Osteoblast (primary cell): Measurements from ENCODE around the gene DPM3. TPM values are rescaled to one million over a fixed set of nuclear protein-coding genes. Genes with fewer than 3 reads are reported as not detected.

ENCODE experiments used
- DNase-seq: peaks from one replicate; pipeline ENCODE4 v3.0.0; 2011; ENCODE audit warnings: low spot score, mixed read lengths; ENCODE audit not compliant: insufficient read length; ENCODE audit errors: missing footprints
- H2AFZ ChIP-seq: 2 replicates; pipeline ENCODE4 v1.6.0; 2011; ENCODE audit warnings: mild to moderate bottlenecking, low read length
- H3K27ac ChIP-seq: 2 replicates; pipeline ENCODE4 v1.5.1; 2011; ENCODE audit warnings: mild to moderate bottlenecking, low read depth, low read length, moderate library complexity
- H3K27me3 ChIP-seq: 2 replicates; pipeline ENCODE4 v1.6.0; 2012; ENCODE audit warnings: mild to moderate bottlenecking, control low read depth, inconsistent platforms, low read length, moderate library complexity; ENCODE audit not compliant: insufficient read depth
- H3K36me3 ChIP-seq: 2 replicates; pipeline ENCODE4 v1.5.1; 2011; ENCODE audit warnings: mild to moderate bottlenecking, low read length, control low read depth, moderate library complexity; ENCODE audit not compliant: insufficient read depth
- H3K4me1 ChIP-seq: 2 replicates; pipeline ENCODE4 v1.5.1; 2011; ENCODE audit warnings: mild to moderate bottlenecking, low read length, control low read depth, moderate library complexity; ENCODE audit not compliant: insufficient read depth
- H3K4me2 ChIP-seq: 2 replicates; pipeline ENCODE4 v1.6.0; 2011; ENCODE audit warnings: mild to moderate bottlenecking, low read length; ENCODE audit not compliant: insufficient read depth
- H3K4me3 ChIP-seq: fragments of 200-600 bp; sonication (generic); 3 replicates; pipeline ENCODE4 v1.5.1; 2012; ENCODE audit warnings: mild to moderate bottlenecking, low read length, inconsistent platforms; ENCODE audit not compliant: insufficient read depth
- H3K79me2 ChIP-seq: 2 replicates; pipeline ENCODE4 v1.6.0; 2012; ENCODE audit warnings: mild to moderate bottlenecking, low read length, control low read depth, inconsistent platforms; ENCODE audit not compliant: insufficient read depth
- H3K9me3 ChIP-seq: 2 replicates; pipeline ENCODE4 v1.5.1; 2011; ENCODE audit warnings: low read depth, low read length, control low read depth
- H4K20me1 ChIP-seq: 2 replicates; pipeline ENCODE4 v1.6.0; 2012; ENCODE audit warnings: mild to moderate bottlenecking, low read length, control low read depth; ENCODE audit not compliant: insufficient read depth
- CTCF ChIP-seq: IDR thresholded peaks from 2 replicates; pipeline ENCODE4 v1.5.1; 2011; ENCODE audit warnings: mild to moderate bottlenecking, low read depth, low read length, moderate library complexity; ENCODE audit errors: extremely low read depth
- total RNA-seq: library from RNA; depleted of rRNA; stranded (reverse); fragments of >200 nt; gene quantifications from 2 replicates; pipeline ENCODE4 v1.2.3, GENCODE V29; 2012

Gene DPM3
- total RNA-seq, 1 donor, result 34.4 TPM

- DNase-seq, result peak; percentile 85
- Histone ChIP-seq H2AFZ (no peak overlapping the region), H3K4me3 (peak overlapping the region; percentile 33), H3K36me3 (no peaks in the 10 kb centered on the region), H4K20me1 (no peaks in the 10 kb centered on the region), H3K27me3 (peaks cover 62% of the 10 kb centered on the region), H3K27ac (no peak overlapping the region), H3K4me1 (peaks cover 13% of the 10 kb centered on the region), H3K4me2 (no peak overlapping the region), H3K9me3 (no peaks in the 10 kb centered on the region), H3K79me2 (no peaks in the 10 kb centered on the region)
- TF ChIP-seq CTCF, result no peak
These were observed 14.3 kb downstream of the DPM3 start for GRCh38 chr1:155125946-155126555.

- H3K27me3 ChIP-seq, result peaks cover 62% of the 10 kb centered on the region
These were observed 14.8 kb downstream of the DPM3 start for GRCh38 chr1:155125511-155125945.

GRCh38 chr1:155124503-155125463, 15.5 kb downstream of the DPM3 start:
- H3K4me1 ChIP-seq, result peaks cover 12% of the 10 kb centered on the region
- H3K79me2 ChIP-seq, result no peaks in the 10 kb centered on the region
- H3K27ac ChIP-seq, result no peak overlapping the region
- no peak overlapping the region for H3K4me3 ChIP-seq
- peaks cover 65% of the 10 kb centered on the region for H3K27me3 ChIP-seq
- no peaks in the 10 kb centered on the region for H3K9me3 ChIP-seq
- H2AFZ ChIP-seq, result no peak overlapping the region
- H4K20me1 ChIP-seq, result no peaks in the 10 kb centered on the region
- no peak for TF ChIP-seq CTCF
- no peaks in the 10 kb centered on the region for H3K36me3 ChIP-seq
- no peak overlapping the region for H3K4me2 ChIP-seq
- DNase-seq, result no peak

More at GRCh38 chr1:155125511-155125945, 14.8 kb downstream of the DPM3 start:
- Histone ChIP-seq H3K4me2 (no peak overlapping the region), H3K27ac (no peak overlapping the region), H2AFZ (no peak overlapping the region), H3K79me2 (no peaks in the 10 kb centered on the region), H3K4me3 (no peak overlapping the region), H3K36me3 (no peaks in the 10 kb centered on the region), H4K20me1 (no peaks in the 10 kb centered on the region), H3K4me1 (peaks cover 13% of the 10 kb centered on the region), H3K9me3 (no peaks in the 10 kb centered on the region)
- TF ChIP-seq CTCF, result no peak
- peak; percentile 56 for DNase-seq

- H3K4me3 ChIP-seq, result no peak overlapping the region
- H3K36me3 ChIP-seq, result no peaks in the 10 kb centered on the region
- no peaks in the 10 kb centered on the region for H3K9me3 ChIP-seq
- H3K4me1 ChIP-seq, result peaks cover 7% of the 10 kb centered on the region
- H3K79me2 ChIP-seq, result no peaks in the 10 kb centered on the region
- DNase-seq, result no peak
- no peak overlapping the region for H3K4me2 ChIP-seq
- H4K20me1 ChIP-seq, result no peaks in the 10 kb centered on the region
- no peak for TF ChIP-seq CTCF
- no peak overlapping the region for H2AFZ ChIP-seq
- peaks cover 59% of the 10 kb centered on the region for H3K27me3 ChIP-seq
- H3K27ac ChIP-seq, result no peak overlapping the region
These were observed 16.5 kb downstream of the DPM3 start for GRCh38 chr1:155123801-155124200.
